ENCODE measurements around the gene IPCEF1.

The IPCEF1 gene

GRCh38 chr6:154297721-154298120, 58.9 kb downstream of the IPCEF1 start:
- no peak overlapping the region for H3K4me3 ChIP-seq (ENCODE audit: low read depth, low read length)
- no peak for TF ChIP-seq MAX (IDR thresholded peaks at IDR 0.05; ENCODE audit: low read depth, low read length)
- TF ChIP-seq MYC (IDR thresholded peaks at IDR 0.05; ENCODE audit: low read depth, low read length) = no peak
- no peak for DNase-seq (ENCODE audit: low read depth)

DNA sequence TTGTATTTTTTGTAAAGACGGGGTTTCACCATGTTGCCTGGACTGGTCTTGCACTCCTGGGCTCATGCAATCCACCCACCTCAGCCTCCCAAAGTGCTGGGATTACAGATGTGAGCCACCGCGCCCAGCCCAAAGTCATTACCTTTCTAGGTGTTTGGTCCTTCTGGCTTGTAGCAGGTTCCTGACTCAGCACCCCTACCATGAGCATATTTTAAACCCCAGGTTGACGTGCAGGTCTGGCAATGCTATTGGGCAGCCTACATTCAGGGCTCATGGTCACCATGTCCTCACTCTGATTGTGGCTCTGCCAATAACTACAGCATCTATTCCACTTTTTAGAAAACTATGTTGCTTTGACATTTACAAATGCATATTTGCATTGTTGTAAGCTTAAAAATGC, 59.4 kb downstream of the IPCEF1 start:
- TF ChIP-seq MAX (IDR thresholded peaks at IDR 0.05; ENCODE audit: low read depth, low read length) = no peak
- TF ChIP-seq MYC (IDR thresholded peaks at IDR 0.05; ENCODE audit: low read depth, low read length) = no peak
- TF ChIP-seq, protein P1, sequence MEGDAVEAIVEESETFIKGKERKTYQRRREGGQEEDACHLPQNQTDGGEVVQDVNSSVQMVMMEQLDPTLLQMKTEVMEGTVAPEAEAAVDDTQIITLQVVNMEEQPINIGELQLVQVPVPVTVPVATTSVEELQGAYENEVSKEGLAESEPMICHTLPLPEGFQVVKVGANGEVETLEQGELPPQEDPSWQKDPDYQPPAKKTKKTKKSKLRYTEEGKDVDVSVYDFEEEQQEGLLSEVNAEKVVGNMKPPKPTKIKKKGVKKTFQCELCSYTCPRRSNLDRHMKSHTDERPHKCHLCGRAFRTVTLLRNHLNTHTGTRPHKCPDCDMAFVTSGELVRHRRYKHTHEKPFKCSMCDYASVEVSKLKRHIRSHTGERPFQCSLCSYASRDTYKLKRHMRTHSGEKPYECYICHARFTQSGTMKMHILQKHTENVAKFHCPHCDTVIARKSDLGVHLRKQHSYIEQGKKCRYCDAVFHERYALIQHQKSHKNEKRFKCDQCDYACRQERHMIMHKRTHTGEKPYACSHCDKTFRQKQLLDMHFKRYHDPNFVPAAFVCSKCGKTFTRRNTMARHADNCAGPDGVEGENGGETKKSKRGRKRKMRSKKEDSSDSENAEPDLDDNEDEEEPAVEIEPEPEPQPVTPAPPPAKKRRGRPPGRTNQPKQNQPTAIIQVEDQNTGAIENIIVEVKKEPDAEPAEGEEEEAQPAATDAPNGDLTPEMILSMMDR (IDR thresholded peaks at IDR 0.05; ENCODE audit: low read depth, low read length) = no peak
- no peak for TF ChIP-seq POLR2A (IDR thresholded peaks at IDR 0.05; ENCODE audit: extremely low read depth, insufficient read length)
- no peak for DNase-seq (ENCODE audit: low read depth)
- H3K4me3 ChIP-seq (ENCODE audit: low read depth, low read length) = no peak overlapping the region

DNA sequence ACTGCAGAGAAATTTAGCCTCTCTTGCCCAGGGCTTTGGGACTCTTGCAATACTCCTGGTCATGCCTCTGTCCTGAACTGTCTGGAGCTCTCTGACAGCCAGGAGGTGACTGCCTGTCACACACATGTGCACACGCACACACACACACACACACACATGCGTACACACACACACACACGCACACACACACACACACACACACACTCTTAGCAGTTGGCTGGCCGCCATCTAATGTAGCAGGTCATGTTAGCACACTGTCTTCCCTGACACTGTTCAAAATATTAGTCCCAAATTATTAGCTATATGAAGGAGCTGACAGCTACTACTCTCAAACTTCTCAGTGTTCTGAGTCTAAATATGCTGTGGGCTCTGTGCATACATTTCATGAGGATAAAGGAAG, 60.9 kb downstream of the IPCEF1 start:
- TF ChIP-seq MAX (IDR thresholded peaks at IDR 0.05; ENCODE audit: low read depth, low read length) = no peak
- no peak for TF ChIP-seq POLR2A (IDR thresholded peaks at IDR 0.05; ENCODE audit: extremely low read depth, insufficient read length)
- TF ChIP-seq, protein P1 (IDR thresholded peaks at IDR 0.05; ENCODE audit: low read depth, low read length) = no peak
- TF ChIP-seq MYC (IDR thresholded peaks at IDR 0.05; ENCODE audit: low read depth, low read length) = no peak

GRCh38 chr6:154292855-154293519, 63.6 kb downstream of the IPCEF1 start:
- no peak overlapping the region for H3K4me3 ChIP-seq (ENCODE audit: low read depth, low read length)
- DNase-seq (ENCODE audit: low read depth) = no peak
- TF ChIP-seq POLR2A (IDR thresholded peaks at IDR 0.05; ENCODE audit: extremely low read depth, insufficient read length) (no peak), MAX (IDR thresholded peaks at IDR 0.05; ENCODE audit: low read depth, low read length) (no peak), MYC (IDR thresholded peaks at IDR 0.05; ENCODE audit: low read depth, low read length) (no peak)
- TF ChIP-seq, protein P1 (IDR thresholded peaks at IDR 0.05; ENCODE audit: low read depth, low read length) = no peak

More for the DNA sequence above, 60.9 kb downstream of the IPCEF1 start:
- DNase-seq (ENCODE audit: low read depth) = no peak
- no peak overlapping the region for H3K4me3 ChIP-seq (ENCODE audit: low read depth, low read length)

- no peak for DNase-seq (ENCODE audit: low read depth)
- no peak overlapping the region for H3K4me3 ChIP-seq (ENCODE audit: low read depth, low read length)
- TF ChIP-seq, protein P1 (IDR thresholded peaks at IDR 0.05; ENCODE audit: low read depth, low read length) = no peak
- TF ChIP-seq MAX (IDR thresholded peaks at IDR 0.05; ENCODE audit: low read depth, low read length) = no peak
- TF ChIP-seq MYC (IDR thresholded peaks at IDR 0.05; ENCODE audit: low read depth, low read length) = no peak
- TF ChIP-seq POLR2A (IDR thresholded peaks at IDR 0.05; ENCODE audit: extremely low read depth, insufficient read length) = no peak
Measured at GRCh38 chr6:154292066-154292465, 64.5 kb downstream of the IPCEF1 start.

GRCh38 chr6:154289818-154290508, 66.6 kb downstream of the IPCEF1 start:
- TF ChIP-seq MYC (IDR thresholded peaks at IDR 0.05; ENCODE audit: low read depth, low read length) (no peak), POLR2A (IDR thresholded peaks at IDR 0.05; ENCODE audit: extremely low read depth, insufficient read length) (no peak), MAX (IDR thresholded peaks at IDR 0.05; ENCODE audit: low read depth, low read length) (no peak)
- TF ChIP-seq, protein P1 (IDR thresholded peaks at IDR 0.05; ENCODE audit: low read depth, low read length) = no peak
- DNase-seq (ENCODE audit: low read depth) = no peak

More at GRCh38 chr6:154289818-154290508, 66.6 kb downstream of the IPCEF1 start:
- H3K4me3 ChIP-seq (ENCODE audit: low read depth, low read length) = no peak overlapping the region

All from NB4 (cell line).